Esophagus squamous epithelium (tissue), 5 donors: Measurements from ENCODE around the gene SUSD4. TPM values are rescaled to one million over a fixed set of nuclear protein-coding genes. Genes with fewer than 3 reads are reported as not detected.

Experiments used
- DNase-seq: peaks from one replicate; lab custom pipeline; 2025; lab: John Stamatoyannopoulos, UW
- H3K27ac ChIP-seq, 4 donors: fragments of 200-600 bp; sonication (generic); one replicate each; pipeline ENCODE4 v1.5.1; 2016 to 2019; ENCODE audit warnings: mild to moderate bottlenecking in 1 of 4
- H3K27me3 ChIP-seq, 4 donors: fragments of 200-600 bp; sonication (generic); 1 replicate in 3 of 4; 2 replicates in 1 of 4; pipeline versions ENCODE4 v1.5.1 to v1.6.0; 2017 to 2021; ENCODE audit warnings: antibody characterized with exemption in 1 of 4
- H3K36me3 ChIP-seq, 3 donors: fragments of 200-600 bp; sonication (generic); one replicate each; pipeline ENCODE4 v1.5.1; 2016 to 2019
- H3K4me1 ChIP-seq, 3 donors: fragments of 200-600 bp; sonication (generic); one replicate each; pipeline ENCODE4 v1.5.1; 2017 to 2019
- H3K4me3 ChIP-seq, 4 donors: fragments of 200-600 bp; sonication (generic); 1 replicate in 3 of 4; 2 replicates in 1 of 4; pipeline ENCODE4 v1.5.1; 2016 to 2019; ENCODE audit warnings: mild to moderate bottlenecking in 2 of 4, moderate library complexity in 1 of 4
- H3K9me3 ChIP-seq, 3 donors: fragments of 200-600 bp; sonication (generic); one replicate each; pipeline ENCODE4 v1.5.1; 2016 to 2019
- CTCF ChIP-seq, 6 experiments: fragments of 450-650 bp in 4 of 6; fragments of 200-600 bp in 2 of 6; sonication (generic) in 2 of 6; IDR thresholded peaks; one replicate each; pipeline ENCODE4 v1.5.1; 2016 to 2019; ENCODE audit warnings: antibody characterized with exemption in 6 of 6, mild to moderate bottlenecking in 4 of 6, moderate library complexity in 4 of 6
- POLR2A ChIP-seq, 4 donors: fragments of 450-650 bp; IDR thresholded peaks; one replicate each; pipeline ENCODE4 v1.6.1; 2017; ENCODE audit warnings: antibody characterized with exemption in 4 of 4, mild to moderate bottlenecking in 4 of 4, moderate library complexity in 3 of 4
- WGBS, 2 donors: methylation state at CpG; one replicate each; pipeline ENCODE4 v1.1.5; 2018; 5-methylcytosine and 5-hydroxymethylcytosine counted together
- intact Hi-C: fragments of 100-400 bp; cut with DNase I; formaldehyde crosslinking; loops from one replicate; pipeline ENCODE4 v1.15.0; 2022
- total RNA-seq, 4 donors: library from RNA; depleted of rRNA; stranded (reverse); fragments of >200 nt; gene quantifications; one replicate each; pipeline ENCODE4 v1.1.0, GENCODE V29; 2016
- donor health status: DM: yes; HTN: yes; CAD: no.

SUSD4 gene
- total RNA-seq, 4 donors from 2014 or later = 42.7 to 50.6 (median 46.5) TPM

DNA sequence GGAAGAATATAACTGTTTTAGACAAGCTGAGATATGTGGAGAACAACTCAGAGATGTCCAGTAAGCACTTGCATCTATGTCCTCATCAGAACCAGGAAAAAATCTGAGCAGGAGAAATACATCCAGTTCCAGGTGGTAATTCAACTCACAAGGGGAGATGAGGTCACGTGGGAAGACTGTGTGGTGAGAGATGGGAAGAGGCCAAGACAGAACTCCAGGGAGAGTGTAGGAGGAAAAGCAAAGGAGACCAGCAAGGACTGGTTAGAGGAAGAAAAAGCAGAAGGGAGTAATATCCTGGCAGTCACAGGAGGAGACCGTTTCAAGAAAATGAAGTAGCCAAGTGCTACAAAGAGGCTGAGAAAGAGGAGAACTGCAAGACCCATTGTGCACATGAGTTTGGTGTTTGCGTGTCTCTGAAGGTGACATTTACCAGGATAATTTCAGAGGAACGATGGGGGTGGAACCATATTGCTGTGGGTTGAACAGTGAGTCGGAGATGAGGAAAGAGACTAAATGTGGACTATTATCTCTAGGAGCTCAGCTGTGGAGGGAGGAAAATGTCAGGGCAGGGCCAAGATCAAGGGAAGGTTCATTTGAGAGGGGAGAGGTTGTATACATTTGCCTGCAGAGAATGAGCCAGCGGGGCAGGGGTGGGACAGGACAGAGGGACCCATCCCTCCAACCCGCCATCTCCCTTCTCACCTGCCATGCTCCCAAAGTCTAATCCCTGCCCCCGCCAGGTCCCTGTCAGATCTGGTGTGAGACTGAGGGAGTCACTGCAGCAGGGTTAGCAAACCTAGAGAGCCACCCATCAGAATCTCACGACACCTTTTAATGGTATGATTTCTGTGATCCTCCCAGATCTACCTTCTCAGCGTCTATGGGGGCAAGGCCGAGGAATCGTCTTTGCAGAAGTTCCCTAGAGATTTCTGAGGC, 24.9 kb downstream of the SUSD4 start:
- H3K27me3 ChIP-seq = no peaks in the 10 kb centered on the region
- H3K36me3 ChIP-seq = no peaks in the 10 kb centered on the region
- H3K9me3 ChIP-seq = no peaks in the 10 kb centered on the region
- no peak for DNase-seq
- no peak overlapping the region for H3K4me3 ChIP-seq
- no peak overlapping the region for H3K27ac ChIP-seq
- TF ChIP-seq CTCF (IDR thresholded peaks at IDR 0.05) = no peak
- TF ChIP-seq POLR2A (IDR thresholded peaks at IDR 0.05) = no peak
- intact Hi-C loops = no loop called here
- 72 to 86% methylated on average over 12 of the region's 12 CpGs for WGBS, 2 donors
- peaks cover 0 to 19% (median 0%) of the 10 kb centered on the region in 3 donors for H3K4me1 ChIP-seq

GRCh38 chr1:223337174-223337869, 26.7 kb downstream of the SUSD4 start:
- no peaks in the 10 kb centered on the region for H3K27me3 ChIP-seq
- no peak overlapping the region for H3K4me3 ChIP-seq
- peaks cover 0 to 19% (median 0%) of the 10 kb centered on the region in 3 donors for H3K4me1 ChIP-seq
- H3K27ac ChIP-seq = no peak overlapping the region
- TF ChIP-seq CTCF (IDR thresholded peaks at IDR 0.05) = no peak
- TF ChIP-seq POLR2A (IDR thresholded peaks at IDR 0.05) = no peak
- intact Hi-C loops = no loop called here
- H3K36me3 ChIP-seq = no peaks in the 10 kb centered on the region
- no peak for DNase-seq
- H3K9me3 ChIP-seq = no peaks in the 10 kb centered on the region
- WGBS, 2 donors = 80 to 84% methylated on average over 6 of the region's 6 CpGs

DNA sequence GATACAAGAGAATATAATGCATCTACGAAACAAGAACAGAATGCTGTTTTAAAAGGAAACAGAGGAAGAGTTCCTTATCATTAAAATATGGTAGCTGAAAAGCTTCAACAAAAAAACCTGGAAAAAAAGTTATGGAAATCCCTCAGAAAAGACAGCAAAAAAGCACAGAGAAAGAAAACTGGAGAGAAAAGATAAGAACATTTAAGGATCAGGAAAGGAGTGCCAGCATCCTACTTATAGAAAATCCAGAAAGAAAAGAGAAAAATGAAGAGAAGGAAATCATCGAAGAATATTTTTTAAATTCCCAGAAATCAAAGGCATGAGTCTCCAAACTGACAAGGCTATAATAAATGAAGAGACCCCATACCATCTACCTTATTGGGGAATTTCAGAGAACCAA, 29.8 kb downstream of the SUSD4 start:
- no peak for DNase-seq
- Histone ChIP-seq H3K4me3 (no peak overlapping the region), H3K27me3 (no peaks in the 10 kb centered on the region), H3K36me3 (no peaks in the 10 kb centered on the region), H3K27ac (no peak overlapping the region), H3K4me1 (peaks cover 6 to 30% (median 10%) of the 10 kb centered on the region in 3 donors), H3K9me3 (no peaks in the 10 kb centered on the region)
- WGBS, 2 donors = 84 to 86% methylated on average over 2 of the region's 2 CpGs
- TF ChIP-seq POLR2A (IDR thresholded peaks at IDR 0.05) = no peak
- no peak for TF ChIP-seq CTCF (IDR thresholded peaks at IDR 0.05)
- intact Hi-C loops = no loop called here

DNA sequence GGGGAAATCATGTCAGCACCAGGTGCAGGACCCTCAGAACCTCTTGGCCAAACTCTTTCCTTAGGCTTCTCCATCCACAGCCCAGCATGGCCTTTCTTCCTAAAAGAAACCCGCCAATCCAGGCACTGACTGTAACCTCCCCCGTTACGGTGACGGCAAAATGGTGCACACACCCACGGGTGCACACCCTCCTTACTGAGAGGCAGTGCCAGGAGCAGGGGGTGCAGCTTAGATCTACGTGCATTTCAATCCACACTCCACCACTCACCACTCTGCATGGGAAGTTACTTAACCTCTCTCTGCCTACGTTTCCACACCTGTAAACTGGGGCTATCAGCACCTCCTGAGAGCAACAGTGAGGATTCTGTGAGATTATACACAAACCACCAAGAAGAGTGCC, 31.0 kb downstream of the SUSD4 start:
- no peaks in the 10 kb centered on the region for H3K27me3 ChIP-seq
- no peak overlapping the region for H3K27ac ChIP-seq
- 71 to 81% methylated on average over 6 to 7 of the region's 7 CpGs for WGBS, 2 donors
- DNase-seq = no peak
- TF ChIP-seq CTCF (IDR thresholded peaks at IDR 0.05) (no peak), POLR2A (IDR thresholded peaks at IDR 0.05) (no peak)
- no peak overlapping the region for H3K4me3 ChIP-seq
- no peaks in the 10 kb centered on the region for H3K36me3 ChIP-seq
- no peaks in the 10 kb centered on the region for H3K9me3 ChIP-seq
- H3K4me1 ChIP-seq = peaks cover 6 to 42% (median 10%) of the 10 kb centered on the region in 3 donors
- intact Hi-C loops = no loop called here

DNA sequence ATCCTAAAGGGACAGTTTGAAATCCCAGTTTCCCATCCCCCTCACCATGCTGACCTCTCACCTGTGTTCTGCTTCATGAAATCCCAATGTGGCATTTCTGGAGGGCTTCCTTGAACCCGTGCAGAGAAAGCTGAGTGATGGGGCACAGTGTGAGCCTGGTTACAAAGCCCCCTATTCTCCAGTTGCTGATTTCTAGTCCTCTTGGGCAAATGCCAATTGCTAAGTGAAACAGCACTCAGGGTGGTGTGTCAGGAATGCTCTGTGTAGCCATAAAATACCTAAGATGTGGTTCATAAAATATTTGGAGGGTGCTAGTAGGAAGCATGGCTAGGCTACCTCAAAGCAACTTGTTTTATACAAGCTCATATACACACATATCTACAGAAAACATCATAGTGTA, 32.0 kb downstream of the SUSD4 start:
- Histone ChIP-seq H3K4me1 (peaks cover 6 to 52% (median 12%) of the 10 kb centered on the region in 3 donors), H3K4me3 (no peak overlapping the region), H3K27ac (peak overlapping the region in 1 of 4 donors; percentile 45), H3K9me3 (no peaks in the 10 kb centered on the region), H3K36me3 (no peaks in the 10 kb centered on the region), H3K27me3 (no peaks in the 10 kb centered on the region)
- DNase-seq = no peak
- no peak for TF ChIP-seq CTCF (IDR thresholded peaks at IDR 0.05)
- no peak for TF ChIP-seq POLR2A (IDR thresholded peaks at IDR 0.05)
- intact Hi-C loops = no loop called here
- WGBS, 2 donors = 20 to 33% methylated on average over 1 of the region's 1 CpG
